H1 (cell line): Measurements from ENCODE around the gene FGF11. TPM values are rescaled to one million over a fixed set of nuclear protein-coding genes. Genes with fewer than 3 reads are reported as not detected.

ENCODE experiments used
- CBX5 ChIP-seq: fragments of 300-800, 300-1000 bp; sonication (generic); IDR thresholded peaks from 2 replicates; pipeline ENCODE4 v1.7.1; 2016; ENCODE audit warnings: antibody characterized with exemption, low read length, low read depth
- CEBPB ChIP-seq: IDR thresholded peaks from 2 replicates; pipeline ENCODE4 v1.6.1; 2012; ENCODE audit warnings: low read depth, low read length
- CHD1 ChIP-seq: IDR thresholded peaks from 2 replicates; pipeline ENCODE4 v1.6.1; 2012; ENCODE audit warnings: low read depth, low read length, improper control_type of control experiment
- CHD7 ChIP-seq: fragments of 300-600 bp; sonication (generic); IDR thresholded peaks from 2 replicates; pipeline ENCODE4 v1.7.1; 2012; ENCODE audit warnings: low read length, moderate library complexity, mild to moderate bottlenecking, inconsistent platforms; ENCODE audit not compliant: insufficient replicate concordance
- CTBP2 ChIP-seq: IDR thresholded peaks from 2 replicates; pipeline ENCODE4 v1.7.0; 2011; ENCODE audit warnings: borderline replicate concordance, mild to moderate bottlenecking, moderate library complexity, mixed read lengths, low read length; ENCODE audit not compliant: insufficient read depth, insufficient read length
- E2F6 ChIP-seq: IDR thresholded peaks from 2 replicates; pipeline ENCODE4 v1.6.1; 2012; ENCODE audit warnings: inconsistent platforms
- EZH2 ChIP-seq: fragments of 200-600 bp; sonication (generic); IDR thresholded peaks from 2 replicates; pipeline ENCODE4 v1.7.1; 2012; ENCODE audit warnings: low read depth, mild to moderate bottlenecking, moderate library complexity, low read length, inconsistent platforms; ENCODE audit not compliant: severe bottlenecking
- JUND ChIP-seq: IDR thresholded peaks from 2 replicates; pipeline ENCODE4 v1.6.1; 2011; ENCODE audit warnings: mild to moderate bottlenecking, improper control_type of control experiment, low read length
- RBBP5 ChIP-seq: IDR thresholded peaks from 2 replicates; pipeline ENCODE4 v1.7.1; 2012; ENCODE audit warnings: low read depth, mild to moderate bottlenecking, inconsistent platforms, low read length, moderate library complexity, borderline replicate concordance
- SIN3A ChIP-seq, 2 experiments: IDR thresholded peaks in 1 of 2; conservative IDR thresholded peaks in 1 of 2; 2 replicates each; pipeline ENCODE4 v1.6.1; 2011 to 2012; ENCODE audit warnings: low read length in 2 of 2, improper control_type of control experiment in 1 of 2, low read depth in 1 of 2, mild to moderate bottlenecking in 1 of 2
- SP1 ChIP-seq: IDR thresholded peaks from 2 replicates; pipeline ENCODE4 v1.6.1; 2011; ENCODE audit warnings: low read depth, low read length
- polyA plus RNA-seq, 7 experiments: library from polyadenylated mRNA; depleted of rRNA in 3 of 7; stranded (reverse) in 5 of 7; unstranded in 2 of 7; fragments of >200 nt in 5 of 7; fragments of 200-250 nt in 2 of 7; gene quantifications; 1 replicate in 5 of 7; 2 replicates in 1 of 7; 4 replicates in 1 of 7; pipeline versions ENCODE4 v1.2.1 to v1.2.3, GENCODE V29; 2011 to 2013; ENCODE audit warnings: missing spikeins in 2 of 7, mixed read lengths in 2 of 7
- total RNA-seq: library from RNA; stranded (reverse); fragmentation: NEBNext Ultra II Directional; extraction: Animal tissue kit (Norgen Biotek cat#: 25700); gene quantifications from 2 replicates; pipeline ENCODE4 v1.2.1, GENCODE V29; 2021

The FGF11 gene
- total and polyA plus RNA-seq, 2 of the 8 experiments (the other 6 are each of a cell fraction or from before 2014, with no cell fraction given): 11.8 to 26.1 TPM

GRCh38 chr17:7440834-7441195, 1.5 kb downstream of the FGF11 start (continued):
- no peak for TF ChIP-seq CHD7
- no peak for TF ChIP-seq RBBP5
- peak in 1 of 2 experiments; percentile 83; a peak in 3 of 4 replicates for TF ChIP-seq SIN3A (conservative IDR thresholded peaks at IDR 0.05 in 1 of 2, IDR thresholded peaks at IDR 0.05 in 1 of 2; ENCODE audit: low read depth in 1 of 2, low read length in 2 of 2)
- TF ChIP-seq EZH2: no peak
- TF ChIP-seq CTBP2: peak; percentile 53
- no peak for TF ChIP-seq CBX5
- TF ChIP-seq CHD1: no peak
- no peak for TF ChIP-seq E2F6
- TF ChIP-seq JUND: no peak
- TF ChIP-seq CEBPB: no peak
- no peak for TF ChIP-seq SP1
